Rectal smooth muscle tissue (tissue), 1 donor: Measurements from ENCODE around the gene SPDYE2B.
"Not testable (repeated sequence)": the region's sequence is repeated elsewhere in the genome, so short reads cannot be mapped to it uniquely, and the experiment has no call there.

ENCODE experiments used
- H3K27ac ChIP-seq: one replicate; pipeline ENCODE4 v1.7.0; 2013; ENCODE audit warnings: low read depth, low read length, inconsistent platforms
- H3K27me3 ChIP-seq: one replicate; pipeline ENCODE4 v1.7.0; 2013; ENCODE audit warnings: low read length; ENCODE audit not compliant: control insufficient read depth, insufficient read depth
- H3K36me3 ChIP-seq: one replicate; pipeline ENCODE4 v1.7.0; 2013; ENCODE audit warnings: low read length; ENCODE audit not compliant: control insufficient read depth, insufficient read depth
- H3K4me1 ChIP-seq: one replicate; pipeline ENCODE4 v1.7.0; 2013; ENCODE audit warnings: low read length; ENCODE audit not compliant: control insufficient read depth, insufficient read depth
- H3K4me3 ChIP-seq: one replicate; pipeline ENCODE4 v1.7.0; 2013; ENCODE audit warnings: low read length
- H3K9ac ChIP-seq: one replicate; pipeline ENCODE4 v1.7.0; 2013; ENCODE audit warnings: low read length

SPDYE2B gene

DNA sequence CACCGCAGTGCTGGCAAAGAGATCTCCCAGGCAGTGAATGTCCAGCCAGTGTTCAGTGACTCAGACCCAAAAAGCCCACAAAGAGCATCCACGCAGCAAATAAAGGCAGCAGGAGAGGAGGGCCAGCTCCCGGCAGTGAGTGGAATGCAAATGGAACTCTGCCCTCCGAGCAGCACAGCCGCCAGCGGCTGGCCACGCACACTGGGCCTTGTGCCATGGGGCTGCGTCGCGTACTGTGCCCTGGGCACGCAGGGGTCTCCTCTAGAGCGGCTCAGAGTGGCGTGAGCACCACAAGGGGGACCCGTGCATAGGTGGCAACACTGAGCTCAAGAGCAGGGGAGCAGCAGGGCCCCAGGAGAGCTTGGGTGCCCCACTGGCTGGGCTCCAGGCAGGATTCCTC, 17.4 kb downstream of the SPDYE2B start:
- H3K36me3 ChIP-seq = not testable (repeated sequence)

DNA sequence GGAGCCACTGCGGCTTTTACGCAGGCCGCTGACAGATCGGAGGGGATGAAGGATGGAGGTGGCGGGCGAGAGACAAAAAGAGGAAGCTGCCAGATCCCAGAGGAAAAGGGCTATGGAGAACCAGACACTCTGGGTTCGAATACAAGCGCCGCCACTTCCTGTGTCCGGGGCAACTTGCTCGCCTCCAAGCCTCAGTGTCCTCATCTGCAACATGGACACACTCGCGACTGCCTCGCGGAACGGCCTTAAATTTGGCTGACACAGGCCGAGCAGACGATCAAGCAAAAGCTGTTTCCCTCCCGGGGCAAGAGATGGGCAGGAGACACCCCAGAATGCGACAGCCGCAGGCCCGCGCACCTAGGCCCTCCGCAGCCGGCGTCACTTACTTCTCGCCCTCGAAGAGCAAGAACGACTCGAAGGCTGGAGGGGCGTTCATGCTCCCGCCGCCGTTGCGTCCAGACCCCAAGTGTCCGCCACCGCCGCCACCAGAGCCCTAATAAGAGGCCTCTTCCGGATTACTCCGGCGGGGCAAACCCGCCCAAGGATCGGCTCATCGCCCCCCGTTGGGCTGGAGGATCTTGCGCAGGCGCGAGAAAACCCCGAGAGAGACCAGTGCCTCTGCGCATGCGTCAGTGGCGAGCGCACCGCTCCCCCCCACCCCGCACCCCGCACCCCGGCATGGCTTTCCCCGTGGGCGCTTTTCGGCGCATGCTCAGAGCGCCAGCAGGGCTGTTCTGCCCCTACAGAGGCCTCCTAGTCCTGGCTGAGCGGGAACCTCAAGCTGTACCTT, 21.2 kb downstream of the SPDYE2B start, which contains the start of gene POLR2J2:
Gene POLR2J2, minus strand, starts transcription at position 498 of the 790 bp plus-strand sequence. Its CDS starts 62 bp downstream, at position 436.
- not testable (repeated sequence) for H3K4me3 ChIP-seq, H3K27me3 ChIP-seq, H3K27ac ChIP-seq, H3K9ac ChIP-seq, H3K4me1 ChIP-seq, H3K36me3 ChIP-seq

More for the DNA sequence above, 17.4 kb downstream of the SPDYE2B start:
- H3K4me3 ChIP-seq, H3K27ac ChIP-seq, H3K9ac ChIP-seq, H3K4me1 ChIP-seq, H3K27me3 ChIP-seq: not testable (repeated sequence)

DNA sequence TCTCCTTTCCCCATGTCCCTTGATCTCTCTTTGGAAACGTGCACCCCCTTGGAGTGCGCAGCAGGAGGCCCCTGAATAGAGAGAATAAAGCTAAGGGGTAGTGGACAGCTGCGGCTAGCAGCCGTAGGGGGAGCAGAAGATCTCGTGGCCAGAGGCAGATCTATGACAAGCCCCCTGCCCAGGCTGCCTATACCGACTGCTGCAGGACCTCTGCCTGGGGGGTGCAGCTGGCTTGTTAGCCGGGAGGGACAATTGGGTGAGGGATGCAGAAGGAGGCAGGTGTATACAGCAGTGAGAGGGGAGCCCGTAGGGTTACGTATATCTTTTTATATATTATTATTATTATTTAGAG, 21.8 kb downstream of the SPDYE2B start:
- not testable (repeated sequence) for H3K36me3 ChIP-seq, H3K27me3 ChIP-seq, H3K9ac ChIP-seq, H3K4me1 ChIP-seq, H3K4me3 ChIP-seq, H3K27ac ChIP-seq

DNA sequence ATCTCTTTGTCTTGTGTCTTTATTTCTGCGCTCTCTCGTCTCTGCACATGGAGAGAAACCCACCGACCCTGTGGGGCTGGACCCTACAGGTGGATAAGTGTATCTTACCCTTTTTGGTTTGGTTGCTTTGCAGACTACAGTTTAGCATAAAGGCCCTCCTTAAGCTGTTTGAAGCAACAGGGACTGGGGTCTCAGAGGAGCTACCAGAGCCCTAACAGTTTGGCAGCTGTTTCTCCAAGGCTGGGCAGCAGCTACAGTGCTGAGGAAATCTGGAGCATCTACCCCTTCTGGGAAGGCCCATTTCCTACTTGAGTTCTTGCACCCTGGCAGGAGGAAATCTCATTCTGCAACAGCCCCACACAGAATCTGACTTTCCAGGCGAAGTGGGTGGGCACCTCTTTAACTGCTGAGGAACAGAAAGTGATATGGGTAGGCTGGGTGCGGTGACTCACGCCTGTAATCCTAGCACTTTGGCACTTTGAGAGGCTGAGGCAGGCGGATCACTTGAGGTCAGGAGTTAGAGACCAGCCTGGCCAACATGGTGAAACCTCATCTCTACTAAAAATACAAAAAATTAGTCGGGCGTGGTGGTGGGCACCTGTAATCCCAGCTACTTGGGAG, 23.4 kb downstream of the SPDYE2B start:
- not testable (repeated sequence) for H3K4me1 ChIP-seq, H3K9ac ChIP-seq, H3K36me3 ChIP-seq, H3K4me3 ChIP-seq, H3K27ac ChIP-seq, H3K27me3 ChIP-seq

DNA sequence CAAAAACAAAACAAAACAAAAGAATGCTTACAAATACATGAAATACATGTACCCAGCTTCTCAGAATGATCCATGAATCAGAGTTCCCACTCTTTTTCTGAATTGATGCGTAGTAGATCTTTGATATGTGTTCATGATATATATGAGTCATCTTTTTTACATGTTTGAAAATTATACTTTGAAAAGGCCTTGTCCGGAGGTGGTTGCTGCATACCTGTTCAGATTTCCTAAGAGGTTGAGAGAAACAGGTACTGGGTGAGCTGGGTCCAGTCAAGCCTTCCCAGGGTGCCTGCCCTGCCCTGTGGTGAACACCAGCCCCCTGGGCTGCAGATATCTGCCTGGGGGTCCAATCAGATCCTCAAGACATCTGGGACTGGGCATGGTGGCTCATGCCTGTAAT, 25.4 kb downstream of the SPDYE2B start:
- not testable (repeated sequence) for H3K27ac ChIP-seq, H3K4me1 ChIP-seq, H3K9ac ChIP-seq, H3K27me3 ChIP-seq, H3K36me3 ChIP-seq, H3K4me3 ChIP-seq

DNA sequence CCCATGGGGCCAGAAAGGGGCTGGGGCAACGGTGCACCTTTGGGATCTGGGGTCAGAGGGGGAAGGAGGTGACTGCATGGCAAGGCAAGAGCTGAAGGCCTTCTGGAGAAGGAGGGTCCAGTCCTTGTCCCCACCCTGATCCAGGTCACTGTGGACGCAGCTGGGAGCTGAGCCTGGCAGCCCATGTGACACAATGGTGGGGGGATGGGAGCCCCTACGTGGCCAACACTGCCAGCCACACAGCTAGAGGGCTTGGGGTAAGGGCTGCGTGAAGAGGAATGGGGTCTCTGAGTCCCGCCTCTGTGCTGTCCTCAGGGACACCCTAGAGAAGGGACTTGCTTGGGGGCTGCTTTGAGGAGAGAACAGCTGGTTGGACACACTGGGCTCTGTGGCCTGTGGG, 30.7 kb downstream of the SPDYE2B start:
- not testable (repeated sequence) for H3K27me3 ChIP-seq, H3K36me3 ChIP-seq, H3K27ac ChIP-seq, H3K4me1 ChIP-seq, H3K9ac ChIP-seq, H3K4me3 ChIP-seq

DNA sequence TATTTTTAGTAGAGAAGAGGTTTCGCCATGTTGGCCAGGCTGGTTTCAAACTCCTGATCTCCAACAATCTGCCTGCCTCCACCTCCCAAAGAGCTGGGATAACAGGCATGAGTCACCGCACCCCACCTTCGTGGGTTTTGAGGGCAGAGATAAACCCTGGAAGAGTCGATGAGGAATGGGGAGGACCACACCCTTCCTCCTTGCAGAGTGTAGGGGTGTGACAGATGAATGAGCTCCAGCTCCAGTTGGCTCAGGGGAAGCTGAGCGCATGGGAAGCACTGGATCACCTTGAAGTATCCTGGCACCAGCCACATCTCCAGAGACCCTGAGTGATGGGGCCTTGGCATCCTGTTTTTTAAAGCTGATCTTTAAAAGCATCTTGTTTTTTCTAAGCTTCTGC, 32.4 kb downstream of the SPDYE2B start:
- not testable (repeated sequence) for H3K4me1 ChIP-seq, H3K36me3 ChIP-seq, H3K4me3 ChIP-seq, H3K9ac ChIP-seq, H3K27ac ChIP-seq, H3K27me3 ChIP-seq

DNA sequence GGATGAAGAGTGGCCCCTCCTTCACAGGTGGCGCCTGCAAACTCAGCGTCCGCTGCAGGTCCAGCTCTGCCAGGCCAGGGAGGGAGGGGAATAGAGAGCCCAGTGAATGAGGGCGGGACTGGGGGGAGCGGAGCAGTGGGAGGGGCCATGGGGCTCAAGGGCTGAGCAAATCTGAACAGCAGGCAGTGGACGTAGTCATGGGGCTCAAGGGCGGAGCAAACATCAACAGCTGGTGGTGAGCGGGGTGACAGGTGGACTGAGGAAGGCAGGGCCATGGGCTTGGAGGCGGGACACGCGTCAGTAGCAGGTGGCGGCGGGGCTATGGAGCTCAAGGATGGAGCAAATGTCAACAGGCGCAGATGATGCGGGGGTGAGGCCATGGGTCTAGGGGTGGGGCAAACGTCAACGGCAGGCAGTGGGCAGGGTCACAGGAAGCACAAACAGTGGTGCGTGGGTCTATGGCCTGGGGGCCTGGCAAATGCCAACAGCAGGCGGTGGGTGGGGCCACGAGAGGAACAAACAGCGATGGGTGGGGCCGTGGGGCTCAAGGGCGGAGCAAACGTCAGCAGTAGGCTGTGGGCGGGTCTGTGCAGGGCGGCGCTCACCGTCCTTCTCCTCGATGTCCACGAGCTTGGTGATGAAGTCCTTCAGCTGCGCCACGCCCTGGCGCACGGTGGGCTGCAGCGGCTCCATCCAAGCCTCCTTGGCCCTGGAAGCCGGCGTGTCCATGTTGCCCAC, 38.3 kb downstream of the SPDYE2B start:
- H3K27me3 ChIP-seq, H3K9ac ChIP-seq, H3K36me3 ChIP-seq, H3K27ac ChIP-seq, H3K4me3 ChIP-seq, H3K4me1 ChIP-seq: not testable (repeated sequence)

DNA sequence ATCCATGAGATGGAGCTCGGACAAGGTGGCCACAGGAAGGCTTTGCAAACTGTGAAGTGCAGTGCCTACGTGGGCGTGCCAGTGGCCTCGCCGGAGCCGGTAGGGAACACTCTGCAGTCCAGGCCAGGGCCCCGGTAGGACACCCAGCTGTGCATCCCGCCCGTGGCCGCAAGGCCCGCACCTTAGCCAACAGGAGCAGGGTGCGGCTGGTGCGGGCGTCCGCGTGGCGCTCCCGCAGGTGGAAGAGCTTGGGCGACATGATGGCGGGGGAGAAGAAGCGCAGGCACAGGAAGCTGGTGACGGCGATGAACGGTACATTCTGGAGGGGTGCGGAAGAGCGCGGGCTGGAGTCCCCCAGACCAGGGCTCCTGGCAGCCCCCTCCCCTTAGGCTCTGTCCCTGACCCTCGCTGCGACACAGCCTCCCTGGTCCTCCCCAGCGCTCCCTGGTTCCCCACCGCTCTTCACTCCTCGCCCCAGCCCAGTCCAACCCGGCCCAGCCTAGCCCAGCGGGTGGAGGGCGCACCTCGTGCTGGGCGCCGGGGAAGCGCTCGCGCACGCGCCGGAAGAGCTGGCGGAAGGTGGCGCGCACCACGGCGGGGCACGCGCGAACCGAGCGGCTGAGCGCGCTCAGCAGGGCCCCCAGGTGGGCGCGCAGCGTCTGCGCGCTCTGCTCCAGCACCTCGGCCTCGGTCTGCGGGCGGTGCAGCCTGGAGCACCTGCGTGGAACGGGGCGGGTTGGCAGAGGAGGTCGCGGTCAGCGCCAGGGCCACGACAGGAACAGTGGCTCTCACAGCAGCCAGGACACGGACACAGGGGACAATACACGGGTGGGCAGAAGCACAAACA, 39.5 kb downstream of the SPDYE2B start:
- H3K27me3 ChIP-seq, H3K9ac ChIP-seq, H3K27ac ChIP-seq, H3K36me3 ChIP-seq, H3K4me1 ChIP-seq: not testable (repeated sequence)
- H3K4me3 ChIP-seq = peak overlapping the region; percentile 21

DNA sequence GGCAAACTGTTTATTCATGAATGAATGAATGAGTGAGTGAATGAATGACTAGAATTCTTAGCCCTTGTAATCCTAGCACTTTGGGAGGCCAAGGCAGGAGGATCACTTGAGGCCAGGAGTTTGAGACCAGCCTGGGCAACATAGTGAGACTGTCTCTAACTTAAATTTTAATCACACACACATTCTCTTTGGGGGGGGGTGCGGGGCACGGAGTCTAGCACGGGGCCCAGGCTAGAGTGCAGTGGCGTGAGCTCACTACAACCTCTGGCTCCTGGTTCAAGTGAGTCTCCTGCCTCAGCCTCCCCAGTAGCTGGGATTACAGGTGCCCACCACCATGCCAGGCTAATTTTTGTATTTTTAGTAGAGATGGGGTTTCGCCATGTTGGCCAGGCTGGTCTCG, 40.5 kb downstream of the SPDYE2B start:
- not testable (repeated sequence) for H3K27ac ChIP-seq, H3K27me3 ChIP-seq, H3K4me3 ChIP-seq, H3K4me1 ChIP-seq, H3K36me3 ChIP-seq, H3K9ac ChIP-seq

DNA sequence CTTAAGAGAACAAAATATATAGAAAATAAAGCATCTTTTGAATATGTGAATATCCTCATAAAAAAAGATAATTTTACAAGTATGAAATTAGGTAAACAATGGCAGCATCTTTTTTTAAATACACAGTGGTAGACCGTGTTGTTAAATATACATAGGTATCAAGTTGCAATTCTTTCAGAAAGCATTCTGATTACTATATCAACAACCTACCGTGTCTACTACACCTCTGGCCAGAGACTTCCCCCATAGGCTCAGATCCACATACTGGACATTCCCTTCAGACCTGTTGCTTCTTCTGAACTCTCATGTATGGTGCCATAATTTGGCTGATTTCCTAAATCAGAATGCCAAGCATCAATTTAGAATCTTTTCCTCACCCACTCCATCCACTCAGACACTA, 43.9 kb downstream of the SPDYE2B start:
- not testable (repeated sequence) for H3K27me3 ChIP-seq, H3K4me1 ChIP-seq, H3K27ac ChIP-seq, H3K4me3 ChIP-seq, H3K36me3 ChIP-seq, H3K9ac ChIP-seq

DNA sequence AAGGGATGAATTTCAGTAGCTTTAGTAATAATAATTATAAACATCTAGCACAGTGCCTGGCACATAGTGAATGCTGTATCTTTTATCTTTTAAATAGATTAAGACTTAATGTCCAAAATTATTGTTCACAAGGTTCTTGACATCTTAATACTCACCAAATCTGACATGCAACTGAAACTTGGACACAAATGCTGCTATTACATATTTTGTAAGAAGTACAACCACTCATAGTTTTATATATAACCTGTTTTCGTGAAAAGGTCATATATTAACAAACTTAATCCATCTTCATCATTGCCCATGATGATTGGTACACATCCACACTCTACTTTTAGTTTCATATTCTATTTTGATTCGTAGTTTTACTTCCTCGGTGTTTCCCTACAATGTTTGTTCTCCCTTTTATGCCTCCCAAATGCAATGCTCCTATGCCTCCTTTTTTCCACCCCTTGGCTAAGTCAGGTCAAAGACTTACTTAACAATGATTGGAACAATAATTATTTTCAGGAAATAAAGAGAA, 45.0 kb downstream of the SPDYE2B start:
- H3K36me3 ChIP-seq, H3K4me3 ChIP-seq, H3K9ac ChIP-seq, H3K27ac ChIP-seq, H3K4me1 ChIP-seq, H3K27me3 ChIP-seq: not testable (repeated sequence)
